Stimulated activated CD8-positive, alpha-beta memory T cell treated with anti-CD3 and anti-CD28 coated beads, Interleukin-2, amount 100 ng/mL, for 48 hours (primary cell): ENCODE results near the gene NAPA.

ENCODE experiments used
- DNase-seq, 2 donors: peaks; one replicate each; pipeline ENCODE4 v3.0.0-alpha.2; 2020; ENCODE audit warnings: low read depth in 2 of 2

NAPA gene

DNA sequence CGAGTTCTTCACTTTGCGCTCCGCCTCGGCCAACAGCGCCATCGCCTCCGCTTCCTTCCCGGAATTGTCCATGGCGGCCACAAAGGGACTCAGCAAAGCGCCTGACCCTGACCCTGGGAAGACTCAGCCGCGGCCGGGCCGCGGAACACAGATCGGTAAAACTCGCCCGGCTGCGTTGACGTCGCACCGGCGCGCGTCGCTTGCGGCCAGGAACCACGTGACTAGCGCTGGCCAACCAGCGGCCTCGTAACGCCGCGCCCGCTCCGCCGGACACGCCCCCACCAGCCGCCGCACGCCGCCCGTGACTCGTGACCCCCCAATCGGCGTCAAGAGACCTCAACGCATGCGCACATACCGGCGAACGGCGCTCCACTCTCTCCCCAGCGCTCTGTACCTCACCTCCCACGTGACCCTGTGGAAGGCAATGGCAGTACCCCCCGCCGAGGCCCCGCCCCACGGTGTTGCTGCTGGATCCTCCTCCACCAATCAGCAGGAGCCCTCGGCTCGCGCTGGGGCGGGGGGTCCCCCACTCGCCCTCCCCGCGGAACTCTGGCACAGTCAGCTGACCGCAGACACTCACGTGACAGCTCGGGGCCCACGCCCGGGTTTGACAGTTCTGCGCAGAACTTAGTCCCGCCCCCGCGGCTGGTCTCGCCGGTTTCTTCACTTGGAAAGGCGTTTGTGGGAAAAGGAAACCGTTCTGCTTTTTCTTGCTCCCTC is at the start of gene NAPA:
NAPA (minus strand) TSS at position 195 of the 720 bp plus-strand sequence; CDS start at position 72, 123 bp downstream.
- DNase-seq = peak; percentile 100

DNA sequence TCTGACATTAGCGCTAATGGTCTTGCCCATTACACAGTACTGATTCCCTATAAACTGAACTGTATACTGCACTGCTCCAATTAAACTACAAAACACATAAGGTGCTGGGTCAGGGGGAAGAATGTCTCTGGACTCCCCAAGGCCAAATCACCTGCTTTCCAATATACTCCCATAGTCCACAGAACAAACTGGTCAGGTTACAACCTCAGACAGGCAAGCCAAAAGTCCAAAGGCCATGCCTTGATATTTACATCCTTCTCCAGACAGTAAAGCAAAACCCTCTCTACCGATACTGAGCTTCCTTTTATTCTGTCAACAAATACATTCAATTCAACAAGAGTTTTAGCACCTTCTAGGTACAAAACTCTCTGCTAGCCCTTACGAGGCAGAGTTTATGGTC is 49.2 kb upstream of the NAPA start:
- DNase-seq = no peak

DNA sequence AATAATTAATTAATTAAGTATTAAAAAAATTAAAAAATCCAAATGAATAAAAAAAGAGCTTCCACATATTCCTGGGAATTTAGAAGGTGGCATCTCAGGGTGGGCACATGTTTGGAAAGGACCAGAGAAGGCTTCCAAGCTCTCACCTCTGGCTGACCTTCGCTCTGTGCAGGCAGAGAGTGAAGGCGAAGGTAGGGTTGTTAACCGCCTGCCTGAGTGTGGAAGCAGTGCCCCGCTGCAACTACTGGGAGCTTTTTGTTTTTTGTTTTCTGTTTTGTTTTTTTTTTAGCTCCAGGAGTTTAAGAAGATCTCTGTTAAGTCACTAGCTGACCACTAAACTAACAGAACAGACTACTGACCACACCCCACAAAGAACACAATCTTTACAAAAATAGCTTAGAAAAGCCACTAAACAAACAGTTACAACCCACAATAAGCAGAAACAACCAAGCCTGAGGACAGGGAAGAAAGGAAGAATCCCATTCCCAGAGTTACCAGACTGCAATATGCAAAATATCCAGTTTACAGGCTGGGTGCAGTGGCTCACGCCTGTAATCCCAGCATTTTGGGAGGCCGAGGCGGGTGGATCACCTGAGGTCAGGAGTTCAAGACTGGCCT is 46.7 kb upstream of the NAPA start:
- no peak for DNase-seq

DNA sequence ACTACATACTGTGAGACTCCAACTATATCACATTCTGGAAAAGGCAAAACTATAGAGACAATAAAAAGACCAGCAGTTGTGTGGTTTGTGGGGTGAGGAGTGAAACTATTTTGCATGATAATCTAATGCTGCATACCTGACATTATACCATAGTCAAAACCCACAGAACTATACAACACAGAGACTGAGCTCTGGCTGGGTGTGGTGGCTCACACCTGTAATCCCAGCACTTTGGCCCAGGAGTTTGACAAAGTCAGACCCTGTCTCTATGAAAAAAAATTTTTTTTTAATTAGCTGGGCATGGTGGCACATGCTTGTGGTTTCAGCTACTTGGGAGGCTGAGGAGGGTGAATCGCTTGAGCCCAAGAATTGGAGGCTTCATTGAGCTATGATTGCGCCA is 46.1 kb upstream of the NAPA start:
- DNase-seq = no peak

DNA sequence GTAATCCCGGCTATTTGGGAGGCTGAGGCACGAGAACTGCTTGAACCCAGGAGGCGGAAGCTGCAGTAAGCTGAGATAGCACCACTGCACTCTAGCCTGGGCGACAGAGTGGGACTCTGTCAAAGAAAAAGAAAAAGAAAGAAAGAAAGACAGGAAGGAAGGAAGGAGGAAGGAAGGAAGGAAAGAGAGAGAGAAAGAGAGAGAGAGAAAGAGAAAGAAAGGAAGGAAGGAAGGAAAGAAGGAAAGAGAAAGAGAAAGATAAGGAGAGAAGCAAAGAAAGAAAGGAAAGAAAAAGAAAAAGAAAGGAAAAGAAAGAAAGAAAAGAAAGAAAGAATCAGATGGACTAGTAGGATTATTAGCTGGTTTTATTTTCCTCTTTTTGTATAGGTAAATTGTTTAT is 35.3 kb upstream of the NAPA start:
- no peak for DNase-seq

DNA sequence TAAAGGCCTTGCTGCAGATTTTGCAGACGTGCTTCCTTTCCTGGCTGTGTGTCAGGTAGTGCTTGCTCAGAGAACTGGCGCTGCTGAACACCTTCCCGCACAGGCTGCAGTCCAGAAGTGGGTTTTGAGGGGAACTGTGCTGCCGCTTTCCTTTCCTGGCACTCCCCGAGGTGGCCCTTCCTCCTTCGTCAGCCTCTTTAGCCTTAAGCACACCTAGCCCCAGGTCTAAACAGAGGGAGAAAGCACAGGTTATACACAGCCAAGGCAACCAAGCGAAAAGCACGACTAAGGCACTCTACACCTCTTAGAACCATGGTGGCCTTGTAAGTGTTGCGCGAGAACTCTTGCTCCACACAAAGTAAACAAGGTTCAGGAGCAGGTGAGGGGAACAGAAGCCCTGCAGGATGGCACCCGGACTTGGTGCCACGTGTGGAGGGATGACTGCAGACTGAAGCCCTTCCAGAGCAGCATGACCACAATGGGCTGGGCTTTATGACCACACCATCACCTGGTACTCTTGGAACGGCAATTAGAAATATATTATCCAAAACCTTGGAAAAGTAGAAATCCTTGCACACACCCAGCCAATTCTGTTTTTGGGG is 34.5 kb upstream of the NAPA start:
- DNase-seq = no peak

DNA sequence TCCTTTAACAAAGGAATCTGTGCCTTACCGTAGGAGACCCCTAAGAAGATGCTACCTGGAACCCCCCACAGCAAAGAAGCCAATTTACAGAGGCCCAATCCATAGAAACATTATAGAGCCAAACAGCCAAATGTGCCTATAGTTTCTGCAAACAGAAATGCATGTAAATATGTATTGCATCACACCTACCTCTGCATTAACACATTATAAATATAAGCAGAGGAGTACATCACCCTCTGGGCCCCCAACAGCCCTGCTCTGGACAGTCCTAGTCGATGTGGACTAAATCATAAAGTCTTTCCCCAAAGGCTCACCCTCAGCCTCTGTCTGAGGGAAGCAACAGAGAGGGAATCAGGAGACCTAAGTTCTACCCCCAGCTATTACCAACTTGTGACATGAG is 32.3 kb upstream of the NAPA start:
- DNase-seq = no peak

DNA sequence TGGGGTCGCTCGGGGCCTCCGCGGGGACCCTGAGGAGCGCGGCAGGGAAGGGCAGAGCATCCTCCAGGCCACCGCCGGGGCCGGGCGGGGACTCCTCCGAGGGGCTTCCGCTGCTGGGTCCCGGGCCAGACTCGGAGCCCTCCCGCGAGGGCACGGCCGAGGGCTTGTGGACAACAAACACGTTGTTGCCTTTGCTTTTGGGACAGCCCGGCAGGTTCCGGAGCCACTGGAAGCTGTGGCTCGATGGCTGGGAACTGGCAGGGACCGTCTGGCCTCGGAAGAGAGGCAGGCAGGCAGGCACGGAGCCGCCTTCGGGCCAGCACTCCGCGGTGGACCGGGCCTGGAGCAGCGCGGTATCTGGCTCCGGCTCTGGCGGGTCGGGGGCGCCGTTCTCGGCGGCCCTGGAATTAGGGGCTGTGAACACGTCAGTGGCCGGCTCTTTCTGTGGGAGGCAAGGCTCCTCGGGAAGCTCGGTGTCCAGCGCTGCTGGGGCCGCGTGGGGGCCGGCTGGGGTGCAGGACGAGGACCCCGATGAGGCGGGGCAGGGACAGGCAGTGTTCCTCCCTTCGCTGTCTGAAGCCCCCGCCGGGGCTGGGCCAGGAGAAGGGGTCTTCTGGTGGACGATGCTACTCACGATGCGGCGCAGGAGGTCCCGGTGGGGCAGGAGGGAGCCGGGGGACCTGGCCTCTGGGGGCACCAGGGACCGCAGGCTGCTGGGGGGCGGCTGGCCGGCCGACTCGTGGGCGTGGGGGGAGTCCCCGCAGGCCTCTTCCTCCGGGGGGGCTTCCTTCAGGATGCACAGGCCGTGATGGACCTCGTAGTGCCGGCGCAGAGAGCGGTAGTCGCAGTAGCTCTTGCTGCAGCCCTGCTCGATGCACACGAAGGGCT is 30.4 kb upstream of the NAPA start:
- DNase-seq = no peak

DNA sequence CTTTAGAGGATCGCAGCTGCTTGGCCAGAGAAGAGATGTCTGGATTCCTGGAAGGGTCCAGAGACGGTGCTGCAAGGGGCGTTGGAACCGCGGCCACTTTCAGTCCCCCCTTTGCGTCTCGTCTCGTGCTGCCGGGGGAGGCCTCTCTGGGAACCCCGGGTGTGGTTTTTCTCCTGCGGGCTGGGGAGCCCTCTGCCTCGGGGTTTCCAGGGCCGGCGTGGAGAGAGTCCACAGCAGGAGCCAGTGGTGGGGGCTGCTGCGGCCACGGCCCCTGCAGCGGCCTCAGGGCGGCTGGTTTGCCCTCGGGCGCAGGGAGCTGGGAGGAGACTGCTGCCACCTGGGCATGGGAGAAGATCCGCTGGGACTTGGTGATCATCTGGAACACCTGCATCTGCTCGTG is 29.6 kb upstream of the NAPA start:
- no peak for DNase-seq

DNA sequence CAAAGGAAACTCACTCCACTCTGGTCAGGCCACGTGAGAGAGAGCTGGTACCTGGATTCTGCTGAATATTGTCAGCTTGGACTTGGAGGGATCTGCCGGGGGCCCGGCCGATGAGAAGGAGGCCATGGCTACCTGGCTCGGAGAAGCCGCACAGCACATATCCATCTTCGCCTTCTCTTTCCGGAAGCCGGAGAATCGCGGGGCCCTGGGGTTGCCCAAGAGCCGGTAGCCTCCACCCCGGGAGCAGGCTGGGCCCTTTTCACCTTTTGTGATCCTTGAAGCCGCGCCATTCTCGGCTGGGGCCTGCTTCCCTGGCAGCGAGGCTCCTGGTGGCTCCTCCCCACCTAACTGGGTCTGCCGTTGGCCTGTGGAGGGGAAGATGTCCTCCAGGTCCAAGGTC is 29.2 kb upstream of the NAPA start:
- no peak for DNase-seq

DNA sequence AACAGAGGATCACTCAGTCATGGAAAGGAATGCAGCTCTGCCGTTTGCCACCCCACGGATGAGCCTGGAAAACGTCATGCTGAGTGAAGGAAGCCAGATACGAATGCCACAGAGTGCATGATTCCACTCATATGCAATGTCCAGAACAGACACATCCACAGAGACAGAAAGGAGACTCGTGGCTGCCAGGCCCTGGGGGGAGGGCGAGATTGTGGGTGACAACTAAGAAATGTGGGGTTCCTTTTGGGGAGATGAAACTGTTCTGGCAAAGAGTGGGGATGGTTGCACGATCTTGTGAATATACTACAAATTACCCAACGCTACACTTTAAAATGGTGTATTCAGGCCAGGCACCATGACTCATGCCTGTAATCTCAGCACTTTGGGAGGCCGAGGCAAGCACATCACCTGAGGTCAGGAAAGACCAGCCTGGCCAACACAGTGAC is 27.2 kb upstream of the NAPA start:
- DNase-seq = no peak

DNA sequence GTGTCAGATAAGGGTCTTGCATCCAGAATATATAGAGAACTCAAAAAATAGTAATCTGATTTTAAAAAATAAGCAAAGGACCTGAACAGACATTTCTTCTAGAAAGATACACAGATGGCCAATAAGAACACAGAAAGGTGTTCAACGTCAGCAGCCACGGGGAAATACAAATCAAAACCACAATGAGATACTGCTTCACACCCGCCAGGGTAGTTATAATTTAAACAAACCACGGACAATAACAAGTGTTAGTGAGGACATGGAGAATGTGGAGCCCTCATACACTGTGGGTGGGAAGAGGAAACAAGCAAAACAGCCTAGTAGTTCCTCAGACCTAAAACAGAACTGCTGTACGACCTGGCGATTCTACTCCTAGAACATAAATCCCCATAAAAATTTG is 26.7 kb upstream of the NAPA start:
- no peak for DNase-seq

DNA sequence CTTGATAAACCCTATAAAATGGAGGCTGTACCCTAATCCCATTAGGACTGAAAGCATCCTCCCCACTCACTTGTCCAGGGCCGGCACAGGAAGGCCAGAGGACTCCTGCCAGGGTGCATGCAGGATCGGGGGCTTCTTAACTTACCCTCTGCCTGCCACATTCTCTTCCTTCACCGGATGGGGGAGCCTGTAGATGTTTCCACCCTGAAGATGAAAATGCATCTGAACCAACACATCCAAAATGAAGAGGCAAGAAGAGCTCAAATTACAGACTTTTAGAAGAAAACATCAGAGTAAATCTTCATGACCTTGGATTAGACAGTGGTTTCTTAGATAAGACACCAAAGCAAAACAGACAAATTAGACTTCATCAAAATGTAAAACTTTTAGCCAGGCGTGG is 25.9 kb upstream of the NAPA start:
- DNase-seq = no peak

DNA sequence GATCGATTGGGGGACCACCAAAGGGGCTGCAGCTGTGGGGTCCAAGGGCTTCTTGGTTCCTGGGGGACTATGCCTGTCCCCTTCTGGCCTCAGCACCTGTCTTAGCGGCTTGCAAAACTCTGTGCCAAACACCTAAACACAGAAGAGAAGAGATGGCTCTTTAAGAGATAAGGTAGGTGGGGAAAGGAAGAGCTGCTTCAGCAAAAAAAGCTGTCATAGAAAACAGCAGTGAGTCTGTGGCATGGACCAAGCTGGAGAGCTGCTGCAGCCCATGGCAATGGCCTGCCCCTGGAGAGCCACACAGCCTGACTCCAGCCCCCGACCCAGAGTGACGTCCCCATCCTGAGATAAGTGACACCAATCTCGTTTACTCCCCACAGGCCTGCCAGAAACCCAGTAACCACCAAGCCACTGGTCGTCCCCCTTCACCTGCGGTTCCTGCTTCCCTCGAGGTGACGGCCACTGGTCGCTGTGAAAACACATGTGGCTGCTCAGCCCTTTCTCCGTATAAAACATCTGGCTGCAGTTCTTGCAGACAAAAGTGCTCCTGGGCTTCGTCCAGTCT is 25.0 kb upstream of the NAPA start:
- DNase-seq = no peak

DNA sequence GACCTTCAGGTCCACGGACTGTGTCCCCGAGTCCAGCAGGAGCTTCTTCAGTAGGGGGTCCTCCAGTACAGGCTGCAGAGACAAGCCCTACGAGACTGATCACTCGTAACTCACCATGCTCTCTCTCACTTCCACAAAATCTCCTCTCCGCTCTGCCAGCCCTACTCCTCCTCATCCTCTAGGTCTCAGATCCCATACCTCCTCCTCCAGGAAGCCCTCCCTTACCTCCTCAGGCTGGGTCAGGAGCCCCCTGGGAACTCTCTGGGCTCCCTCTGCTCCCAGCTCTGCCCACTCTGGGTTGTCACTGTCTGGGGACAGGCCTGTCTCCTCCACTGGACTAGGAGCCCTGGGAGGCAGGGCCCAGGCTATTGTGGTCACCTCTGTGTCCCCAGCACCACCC is 23.9 kb upstream of the NAPA start:
- no peak for DNase-seq

DNA sequence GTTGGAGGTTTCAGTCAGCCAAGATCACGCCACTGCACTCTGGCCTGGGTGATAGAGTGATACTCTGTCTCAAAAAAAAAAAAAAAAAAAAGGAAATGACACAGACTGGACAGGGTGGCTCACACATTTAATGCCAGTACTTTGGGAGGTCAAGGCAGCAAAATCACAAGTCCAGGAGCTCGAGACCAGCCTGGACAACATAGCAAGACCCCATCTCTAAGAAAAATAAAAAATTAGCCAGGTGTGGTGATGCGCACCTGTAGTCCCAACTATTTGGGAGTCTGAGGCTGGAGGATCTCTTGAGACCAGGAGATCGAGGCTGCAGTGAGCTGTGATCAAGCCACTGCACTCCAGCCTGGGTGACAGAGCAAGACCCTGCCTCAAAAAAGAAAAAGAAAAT is 22.6 kb upstream of the NAPA start:
- DNase-seq = no peak

DNA sequence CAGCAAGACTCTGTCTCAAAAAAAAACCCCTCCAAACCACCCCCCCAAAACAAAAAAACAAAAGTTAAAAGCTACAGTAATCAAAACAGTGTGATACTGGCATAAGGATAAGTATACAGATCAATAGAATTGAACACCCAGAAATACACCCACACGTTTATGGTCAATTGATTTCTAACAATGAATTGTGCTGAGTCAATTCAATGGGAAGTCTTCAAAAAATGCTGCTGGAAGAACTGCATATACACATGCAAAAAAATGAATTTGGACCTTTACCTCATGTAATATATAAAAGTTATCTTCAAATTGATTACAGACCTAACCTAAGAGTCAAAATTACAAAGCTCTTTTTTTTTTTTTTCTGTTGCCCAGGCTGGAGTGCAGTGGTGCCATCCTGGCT is 19.8 kb upstream of the NAPA start:
- no peak for DNase-seq

DNA sequence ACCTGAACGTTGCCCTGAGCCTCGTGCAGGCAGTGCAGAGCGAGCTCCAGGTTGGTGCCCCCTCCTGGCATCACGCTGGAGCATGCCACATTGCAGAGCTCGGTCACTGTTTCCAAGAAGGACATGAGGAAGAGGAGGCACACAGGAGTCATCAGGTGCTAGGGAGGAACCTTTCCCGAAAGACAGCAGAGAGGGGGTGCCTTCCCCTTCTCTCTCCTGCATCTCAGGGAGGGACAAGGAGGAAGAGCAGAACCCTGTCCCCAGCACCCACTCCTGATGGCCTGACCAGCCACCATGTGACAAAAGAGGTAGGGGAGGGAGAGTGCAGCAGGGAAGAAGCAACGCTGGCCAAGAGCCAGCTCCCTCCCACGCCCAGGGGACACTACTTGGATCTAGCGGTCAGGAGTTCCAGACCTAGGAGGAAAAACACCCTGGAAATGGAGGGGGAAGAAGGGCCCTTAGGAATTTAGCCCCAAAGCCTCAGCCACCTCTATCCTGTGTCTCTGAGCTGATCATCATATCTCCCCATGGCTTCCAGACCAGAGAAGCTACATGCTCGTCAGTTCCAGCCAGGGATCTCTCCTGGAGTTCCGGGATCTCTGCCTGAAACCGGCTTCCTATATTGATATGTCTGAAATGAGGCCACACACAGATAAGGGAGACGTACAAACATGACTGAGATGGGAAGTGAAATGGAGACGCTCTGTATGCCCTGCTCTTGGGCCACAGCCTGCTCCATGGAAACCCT is 17.0 kb upstream of the NAPA start:
- DNase-seq = no peak

DNA sequence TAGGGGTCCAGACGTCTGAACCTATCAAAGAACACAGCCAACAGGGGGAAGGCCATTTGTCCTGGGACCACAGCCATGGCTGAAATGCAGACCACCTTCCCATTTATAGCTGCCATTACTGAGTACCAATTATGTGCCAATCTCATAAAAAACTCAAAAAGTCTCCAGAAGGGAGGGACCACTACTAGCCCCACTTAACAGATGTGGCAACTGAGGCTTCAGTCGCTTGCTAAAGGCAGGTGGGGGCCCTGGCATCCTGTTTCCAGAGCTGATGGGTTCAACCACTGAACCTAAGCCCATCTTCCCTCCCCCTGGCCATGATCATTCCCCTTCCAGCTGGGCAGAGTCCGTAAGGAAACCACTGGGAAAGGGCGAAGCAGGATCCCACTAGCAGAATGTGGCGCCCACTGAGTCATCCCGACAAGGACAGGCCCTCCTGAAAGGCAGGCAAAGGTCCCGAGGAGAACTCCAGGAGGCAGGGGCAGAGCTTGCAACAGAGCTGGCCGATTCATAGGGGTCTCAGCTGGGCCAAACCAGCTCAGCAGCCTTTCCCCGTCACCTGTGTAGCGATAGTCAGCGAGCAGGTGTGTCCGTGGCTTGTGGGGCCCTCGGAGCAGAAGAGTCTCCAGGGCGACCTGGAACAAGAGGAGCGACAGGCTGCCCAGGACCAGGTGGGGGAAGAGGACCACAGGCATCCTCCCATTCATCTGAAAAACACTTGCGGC is 14.3 kb upstream of the NAPA start:
- DNase-seq = no peak

DNA sequence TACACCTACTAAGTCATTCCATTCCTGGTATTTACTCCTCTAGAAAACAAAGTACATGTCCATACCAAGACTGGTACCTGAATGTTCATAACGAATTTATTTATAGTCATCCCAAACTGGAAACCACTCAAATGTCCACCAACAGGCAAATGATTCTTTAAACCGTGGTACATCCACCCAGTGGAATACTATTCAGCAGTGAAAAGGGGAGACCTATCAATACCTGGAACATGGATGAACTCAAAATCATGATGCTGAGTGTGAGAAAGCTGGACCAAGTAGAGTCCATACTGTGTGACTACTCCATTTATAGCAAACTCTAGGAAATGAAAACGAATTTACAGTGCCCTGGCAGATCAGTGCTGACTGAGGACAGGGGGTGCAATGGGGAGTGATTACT is 11.9 kb upstream of the NAPA start:
- DNase-seq = no peak

DNA sequence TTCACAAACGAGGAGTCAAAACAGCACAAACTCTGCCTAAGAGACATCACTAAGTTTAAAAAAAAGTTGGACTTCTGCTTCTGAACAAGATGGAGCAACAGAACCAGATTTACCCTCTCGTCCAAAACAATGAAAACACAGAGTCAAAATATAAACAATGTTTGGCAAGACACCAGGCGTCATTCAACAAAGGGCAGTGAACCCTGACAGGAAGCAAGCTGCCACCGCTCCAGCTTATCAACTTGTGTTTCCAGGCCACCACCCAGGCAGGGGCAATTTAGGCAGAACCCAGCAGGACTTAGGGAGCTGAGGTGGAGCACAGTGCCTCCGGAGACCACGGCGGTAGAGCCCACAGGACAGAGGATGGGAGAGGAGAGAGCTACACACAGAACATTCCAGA is 8.6 kb upstream of the NAPA start:
- no peak for DNase-seq
